GM12801 (cell line): ENCODE measurements around the gene FRMD3.

Experiments used
- CTCF ChIP-seq: IDR thresholded peaks from one replicate; pipeline ENCODE4 v1.5.1; 2011; ENCODE audit warnings: control low read depth; ENCODE audit not compliant: insufficient read length; ENCODE audit errors: extremely low read depth

FRMD3 gene

GRCh38 chr9:83537331-83538171, 650 bp downstream of the FRMD3 start:
- TF ChIP-seq CTCF: no peak

GRCh38 chr9:83536332-83536731, 1.9 kb downstream of the FRMD3 start:
- no peak for TF ChIP-seq CTCF

- TF ChIP-seq CTCF: no peak
Observed at GRCh38 chr9:83535736-83536135, 2.5 kb downstream of the FRMD3 start.

- no peak for TF ChIP-seq CTCF
Observed at GRCh38 chr9:83533296-83533695, 4.9 kb downstream of the FRMD3 start.

GRCh38 chr9:83526901-83527300, 11.3 kb downstream of the FRMD3 start:
- TF ChIP-seq CTCF: no peak

GRCh38 chr9:83526211-83526610, 12.0 kb downstream of the FRMD3 start:
- no peak for TF ChIP-seq CTCF

- no peak for TF ChIP-seq CTCF
Observed at GRCh38 chr9:83523684-83524083, 14.5 kb downstream of the FRMD3 start.
